Naive B cell (primary cell): ENCODE results near the gene AATK. TPM values are rescaled to one million over a fixed set of nuclear protein-coding genes. Genes with fewer than 3 reads are reported as not detected.

ENCODE experiments used
- ATAC-seq, 2 donors: fragments of 150-1000 bp; cut with Tn5 transposase; 2 replicates each; pipeline ENCODE4 v1.10.0; 2021; ENCODE audit warnings: low read depth in 2 of 2, mild to moderate bottlenecking in 2 of 2, moderate library complexity in 2 of 2
- DNase-seq: peaks from one replicate; pipeline ENCODE4 v3.0.0; 2022
- H3K27ac Mint-ChIP-seq, 6 donors: one replicate each; pipeline ENCODE4 v1.8.0; 2020 to 2022; ENCODE audit warnings: mild to moderate bottlenecking in 6 of 6, mixed read lengths in 6 of 6, moderate library complexity in 5 of 6, inconsistent platforms in 2 of 6
- H3K27me3 Mint-ChIP-seq, 3 donors: one replicate each; pipeline ENCODE4 v1.8.0; 2021 to 2022; ENCODE audit warnings: mixed read lengths in 3 of 3, mild to moderate bottlenecking in 1 of 3
- H3K36me3 Mint-ChIP-seq, 2 donors: one replicate each; pipeline ENCODE4 v1.8.0; 2020 to 2022; ENCODE audit warnings: mixed read lengths in 2 of 2, inconsistent platforms in 1 of 2, mild to moderate bottlenecking in 1 of 2
- H3K4me1 Mint-ChIP-seq, 3 donors: one replicate each; pipeline ENCODE4 v1.8.0; 2020 to 2022; ENCODE audit warnings: mixed read lengths in 3 of 3, inconsistent platforms in 1 of 3, mild to moderate bottlenecking in 1 of 3, moderate library complexity in 1 of 3
- H3K4me3 Mint-ChIP-seq, 8 donors: one replicate each; pipeline ENCODE4 v1.8.0; 2020 to 2022; ENCODE audit warnings: mild to moderate bottlenecking in 8 of 8, mixed read lengths in 8 of 8, moderate library complexity in 8 of 8, inconsistent platforms in 2 of 8
- H3K9me3 Mint-ChIP-seq, 7 donors: one replicate each; pipeline ENCODE4 v1.8.0; 2020 to 2022; ENCODE audit warnings: mixed read lengths in 7 of 7, mild to moderate bottlenecking in 5 of 7, inconsistent platforms in 2 of 7, moderate library complexity in 1 of 7
- polyA plus RNA-seq, 6 donors: library from polyadenylated mRNA; unstranded; fragments of 300-500 nt; fragmentation: Illumina TruSeq; gene quantifications; one replicate each; pipeline ENCODE4 v1.2.3, GENCODE V29; 2021; ENCODE audit warnings: low read depth in 6 of 6

Gene AATK
- polyA plus RNA-seq, 6 donors from 2014 or later: not detected

- ATAC-seq: no peak
- Mint-ChIP-seq H3K27ac (no peak overlapping the region), H3K4me3 (no peak overlapping the region), H3K4me1 (no peaks in the 10 kb centered on the region), H3K36me3 (no peaks in the 10 kb centered on the region), H3K9me3 (no peaks in the 10 kb centered on the region), H3K27me3 (no peaks in the 10 kb centered on the region)
- no peak for DNase-seq
These were observed 27.0 kb upstream of the AATK start for GRCh38 chr17:81193051-81193410.

GRCh38 chr17:81192386-81193050, 26.5 kb upstream of the AATK start:
- no peaks in the 10 kb centered on the region for H3K4me1 Mint-ChIP-seq
- H3K36me3 Mint-ChIP-seq: no peaks in the 10 kb centered on the region
- H3K9me3 Mint-ChIP-seq: no peaks in the 10 kb centered on the region
- H3K4me3 Mint-ChIP-seq: no peak overlapping the region
- ATAC-seq (no peak), DNase-seq (no peak)
- no peaks in the 10 kb centered on the region for H3K27me3 Mint-ChIP-seq
- H3K27ac Mint-ChIP-seq: no peak overlapping the region

- H3K9me3 Mint-ChIP-seq: no peaks in the 10 kb centered on the region
- no peaks in the 10 kb centered on the region for H3K27me3 Mint-ChIP-seq
- no peak overlapping the region for H3K4me3 Mint-ChIP-seq
- H3K27ac Mint-ChIP-seq: no peak overlapping the region
- DNase-seq: no peak
- ATAC-seq: no peak
- no peaks in the 10 kb centered on the region for H3K4me1 Mint-ChIP-seq
- H3K36me3 Mint-ChIP-seq: no peaks in the 10 kb centered on the region
These were observed 25.6 kb upstream of the AATK start for GRCh38 chr17:81191646-81192045.

GRCh38 chr17:81191116-81191515, 25.1 kb upstream of the AATK start:
- no peak overlapping the region for H3K27ac Mint-ChIP-seq
- H3K36me3 Mint-ChIP-seq: no peaks in the 10 kb centered on the region
- H3K9me3 Mint-ChIP-seq: no peaks in the 10 kb centered on the region
- ATAC-seq: no peak
- no peaks in the 10 kb centered on the region for H3K27me3 Mint-ChIP-seq
- H3K4me1 Mint-ChIP-seq: no peaks in the 10 kb centered on the region
- no peak for DNase-seq
- H3K4me3 Mint-ChIP-seq: no peak overlapping the region

- no peak overlapping the region for H3K27ac Mint-ChIP-seq
- no peak overlapping the region for H3K4me3 Mint-ChIP-seq
- ATAC-seq: no peak
- no peaks in the 10 kb centered on the region for H3K27me3 Mint-ChIP-seq
- H3K36me3 Mint-ChIP-seq: no peaks in the 10 kb centered on the region
- DNase-seq: no peak
- no peaks in the 10 kb centered on the region for H3K9me3 Mint-ChIP-seq
- H3K4me1 Mint-ChIP-seq: no peaks in the 10 kb centered on the region
These were observed 24.6 kb upstream of the AATK start for GRCh38 chr17:81190591-81190990.

GRCh38 chr17:81189670-81190530, 23.9 kb upstream of the AATK start:
- Mint-ChIP-seq H3K4me1 (no peaks in the 10 kb centered on the region), H3K9me3 (no peaks in the 10 kb centered on the region), H3K36me3 (no peaks in the 10 kb centered on the region), H3K27me3 (no peaks in the 10 kb centered on the region), H3K4me3 (no peak overlapping the region), H3K27ac (no peak overlapping the region)
- no peak for DNase-seq
- ATAC-seq: no peak

- H3K9me3 Mint-ChIP-seq: no peaks in the 10 kb centered on the region
- no peaks in the 10 kb centered on the region for H3K4me1 Mint-ChIP-seq
- no peak overlapping the region for H3K27ac Mint-ChIP-seq
- peaks cover 0 to 5% (median 4%) of the 10 kb centered on the region in 3 donors for H3K27me3 Mint-ChIP-seq
- no peak for ATAC-seq
- no peaks in the 10 kb centered on the region for H3K36me3 Mint-ChIP-seq
- no peak overlapping the region for H3K4me3 Mint-ChIP-seq
- DNase-seq: no peak
These were observed 23.0 kb upstream of the AATK start for GRCh38 chr17:81189016-81189415.

GRCh38 chr17:81188491-81188840, 22.4 kb upstream of the AATK start:
- Mint-ChIP-seq H3K27ac (no peak overlapping the region), H3K4me1 (no peaks in the 10 kb centered on the region), H3K27me3 (peaks cover 0 to 8% (median 8%) of the 10 kb centered on the region in 3 donors), H3K9me3 (no peaks in the 10 kb centered on the region), H3K36me3 (no peaks in the 10 kb centered on the region), H3K4me3 (no peak overlapping the region)
- no peak for DNase-seq
- no peak for ATAC-seq

- H3K27me3 Mint-ChIP-seq: peaks cover 0 to 13% (median 8%) of the 10 kb centered on the region in 3 donors
- H3K36me3 Mint-ChIP-seq: no peaks in the 10 kb centered on the region
- H3K27ac Mint-ChIP-seq: no peak overlapping the region
- H3K4me3 Mint-ChIP-seq: no peak overlapping the region
- no peaks in the 10 kb centered on the region for H3K9me3 Mint-ChIP-seq
- DNase-seq (no peak), ATAC-seq (no peak)
- no peaks in the 10 kb centered on the region for H3K4me1 Mint-ChIP-seq
These were observed 21.8 kb upstream of the AATK start for GRCh38 chr17:81187586-81188490.

- H3K9me3 Mint-ChIP-seq: no peaks in the 10 kb centered on the region
- no peaks in the 10 kb centered on the region for H3K36me3 Mint-ChIP-seq
- ATAC-seq (no peak), DNase-seq (no peak)
- H3K27ac Mint-ChIP-seq: no peak overlapping the region
- no peak overlapping the region for H3K4me3 Mint-ChIP-seq
- H3K4me1 Mint-ChIP-seq: no peaks in the 10 kb centered on the region
- H3K27me3 Mint-ChIP-seq: peaks cover 0 to 16% (median 8%) of the 10 kb centered on the region in 3 donors
These were observed 21.1 kb upstream of the AATK start for GRCh38 chr17:81187120-81187519.

GRCh38 chr17:81186203-81186602, 20.2 kb upstream of the AATK start:
- Mint-ChIP-seq H3K27me3 (peaks cover 0 to 16% (median 8%) of the 10 kb centered on the region in 3 donors), H3K4me3 (no peak overlapping the region), H3K9me3 (no peaks in the 10 kb centered on the region), H3K36me3 (no peaks in the 10 kb centered on the region), H3K27ac (no peak overlapping the region), H3K4me1 (no peaks in the 10 kb centered on the region)
- ATAC-seq (no peak), DNase-seq (no peak)

GRCh38 chr17:81184555-81184954, 18.5 kb upstream of the AATK start:
- H3K36me3 Mint-ChIP-seq: no peaks in the 10 kb centered on the region
- H3K4me3 Mint-ChIP-seq: no peak overlapping the region
- no peaks in the 10 kb centered on the region for H3K4me1 Mint-ChIP-seq
- ATAC-seq (no peak), DNase-seq (no peak)
- H3K27me3 Mint-ChIP-seq: peaks cover 0 to 16% (median 8%) of the 10 kb centered on the region in 3 donors
- H3K27ac Mint-ChIP-seq: no peak overlapping the region
- no peaks in the 10 kb centered on the region for H3K9me3 Mint-ChIP-seq

- no peak overlapping the region for H3K4me3 Mint-ChIP-seq
- DNase-seq: no peak
- no peaks in the 10 kb centered on the region for H3K36me3 Mint-ChIP-seq
- H3K27ac Mint-ChIP-seq: no peak overlapping the region
- peaks cover 0 to 16% (median 8%) of the 10 kb centered on the region in 3 donors for H3K27me3 Mint-ChIP-seq
- H3K9me3 Mint-ChIP-seq: no peaks in the 10 kb centered on the region
- ATAC-seq: no peak
- H3K4me1 Mint-ChIP-seq: no peaks in the 10 kb centered on the region
These were observed 17.8 kb upstream of the AATK start for GRCh38 chr17:81183807-81184206.
